Keratinocyte (primary cell): ENCODE data around the gene PRKCH. TPM values are rescaled to one million over a fixed set of nuclear protein-coding genes. Genes with fewer than 3 reads are reported as not detected.

ENCODE experiments used
- DNase-seq: peaks from one replicate; pipeline ENCODE4 v3.0.0-alpha.2; 2011; ENCODE audit warnings: low read depth, missing footprints, low spot score
- FAIRE-seq: peaks from 2 replicates; lab custom pipeline; 2011; peaks lifted over from hg19 to GRCh38; lab: Jason Lieb, UNC
- H2AFZ ChIP-seq: 2 replicates; pipeline ENCODE4 v1.6.0; 2012; ENCODE audit warnings: low read length, control low read depth, inconsistent platforms; ENCODE audit not compliant: control insufficient read depth
- H3K27ac ChIP-seq: 2 replicates; pipeline ENCODE4 v1.5.1; 2011; ENCODE audit warnings: low read length; ENCODE audit not compliant: control insufficient read depth, insufficient read depth
- H3K27me3 ChIP-seq: 3 replicates; pipeline ENCODE4 v1.6.0; 2011; ENCODE audit warnings: low read length; ENCODE audit not compliant: control insufficient read depth, insufficient read depth; ENCODE audit errors: extremely low read depth
- H3K36me3 ChIP-seq, 2 experiments: 2 replicates in 1 of 2; 3 replicates in 1 of 2; pipeline ENCODE4 v1.5.1; 2011; ENCODE audit warnings: low read length in 2 of 2, mild to moderate bottlenecking in 1 of 2; ENCODE audit not compliant: control insufficient read depth in 2 of 2, insufficient read depth in 2 of 2; ENCODE audit errors: extremely low read depth in 1 of 2
- H3K4me1 ChIP-seq: 3 replicates; pipeline ENCODE4 v1.5.1; 2011; ENCODE audit warnings: low read length; ENCODE audit not compliant: control insufficient read depth, insufficient read depth; ENCODE audit errors: extremely low read depth
- H3K4me2 ChIP-seq: 3 replicates; pipeline ENCODE4 v1.6.0; 2011; ENCODE audit warnings: low read depth, low read length; ENCODE audit not compliant: control insufficient read depth, insufficient read depth; ENCODE audit errors: extremely low read depth
- H3K4me3 ChIP-seq, 3 experiments: fragments of 200-600 bp in 1 of 3; sonication (generic) in 1 of 3; 2 replicates in 2 of 3; 3 replicates in 1 of 3; pipeline ENCODE4 v1.5.1; 2011 to 2016; ENCODE audit warnings: low read length in 3 of 3, mild to moderate bottlenecking in 3 of 3, control low read depth in 2 of 3, inconsistent platforms in 1 of 3, low read depth in 1 of 3, mixed read lengths in 1 of 3, mixed run types in 1 of 3, moderate library complexity in 1 of 3; ENCODE audit not compliant: control insufficient read depth in 2 of 3, insufficient read depth in 2 of 3; ENCODE audit errors: extremely low read depth in 1 of 3
- H3K79me2 ChIP-seq: 2 replicates; pipeline ENCODE4 v1.6.0; 2012; ENCODE audit warnings: low read length; ENCODE audit not compliant: control insufficient read depth, insufficient read depth
- H3K9ac ChIP-seq: 3 replicates; pipeline ENCODE4 v1.6.0; 2011; ENCODE audit warnings: low read length; ENCODE audit not compliant: control insufficient read depth, insufficient read depth; ENCODE audit errors: extremely low read depth
- H3K9me1 ChIP-seq: 3 replicates; pipeline ENCODE4 v1.6.0; 2011; ENCODE audit warnings: low read length; ENCODE audit not compliant: control insufficient read depth, insufficient read depth; ENCODE audit errors: extremely low read depth
- H3K9me3 ChIP-seq: 2 replicates; pipeline ENCODE4 v1.5.1; 2012; ENCODE audit warnings: low read depth, low read length; ENCODE audit not compliant: control insufficient read depth
- H4K20me1 ChIP-seq: 3 replicates; pipeline ENCODE4 v1.6.0; 2011; ENCODE audit warnings: low read length; ENCODE audit not compliant: control insufficient read depth, insufficient read depth; ENCODE audit errors: extremely low read depth
- CTCF ChIP-seq, 3 experiments: IDR thresholded peaks in 1 of 3; conservative IDR thresholded peaks in 1 of 3; optimal IDR thresholded peaks in 1 of 3; 2 replicates in 2 of 3; 3 replicates in 1 of 3; pipeline versions ENCODE3 to v1.5.1; 2011; ENCODE audit warnings: low read length in 3 of 3, mild to moderate bottlenecking in 3 of 3, moderate library complexity in 2 of 3, control low read depth in 1 of 3, inconsistent platforms in 1 of 3; ENCODE audit not compliant: insufficient read depth in 2 of 3; ENCODE audit errors: extremely low read depth in 1 of 3
- EZH2 ChIP-seq: IDR thresholded peaks from one replicate; pipeline ENCODE4 v1.6.1; 2012; ENCODE audit warnings: inconsistent platforms, mild to moderate bottlenecking, low read length, moderate library complexity
- dilution Hi-C: fragments of 300-500 bp; cut with MboI; formaldehyde crosslinking; loops from one replicate; pipeline ENCODE4 v1.7.0; 2020; ENCODE audit warnings: low sequenced_read_pairs; ENCODE audit not compliant: extremely low pct_ligation_motif_present
- polyA plus RNA-seq, 5 experiments: library from polyadenylated mRNA; depleted of rRNA in 3 of 5; stranded (reverse) in 3 of 5; stranded (forward) in 1 of 5; unstranded in 1 of 5; fragments of >200 nt; gene quantifications; 1 replicate in 1 of 5; 2 replicates in 3 of 5; 3 replicates in 1 of 5; pipeline versions ENCODE4 v1.2.1 to v1.2.3, GENCODE V29; 2011 to 2012; ENCODE audit warnings: missing spikeins in 2 of 5, low read depth in 1 of 5, low replicate concordance in 1 of 5

PRKCH gene
- polyA plus RNA-seq, 1 donor (not counting 4 experiments of a cell fraction or from before 2014, with no cell fraction given) = 13.7 TPM

- peaks cover 21% of the 10 kb centered on the region for H3K4me1 ChIP-seq
- H3K27me3 ChIP-seq = no peaks in the 10 kb centered on the region
- TF ChIP-seq CTCF (optimal IDR thresholded peaks at IDR 0.05 in 1 of 3, IDR thresholded peaks at IDR 0.05 in 1 of 3, conservative IDR thresholded peaks at IDR 0.05 in 1 of 3; ENCODE audit: extremely low read depth in 1 of 3, insufficient read depth in 2 of 3, low read length in 3 of 3) (no peak), EZH2 (no peak)
- H3K4me2 ChIP-seq = no peak overlapping the region
- H3K36me3 ChIP-seq = peaks cover 2 to 4% of the 10 kb centered on the region in 2 experiments
- H3K9me1 ChIP-seq = no peaks in the 10 kb centered on the region
- dilution Hi-C loops = no loop called here
- H3K79me2 ChIP-seq = no peaks in the 10 kb centered on the region
- no peak overlapping the region for H3K9ac ChIP-seq
- no peaks in the 10 kb centered on the region for H3K9me3 ChIP-seq
- FAIRE-seq = no peak
- no peak overlapping the region for H3K4me3 ChIP-seq
- no peaks in the 10 kb centered on the region for H4K20me1 ChIP-seq
- no peak for DNase-seq
- H3K27ac ChIP-seq = no peak overlapping the region
- H2AFZ ChIP-seq = no peak overlapping the region
These were observed 230.0 kb downstream of the PRKCH start for GRCh38 chr14:61551384-61551783.

DNA sequence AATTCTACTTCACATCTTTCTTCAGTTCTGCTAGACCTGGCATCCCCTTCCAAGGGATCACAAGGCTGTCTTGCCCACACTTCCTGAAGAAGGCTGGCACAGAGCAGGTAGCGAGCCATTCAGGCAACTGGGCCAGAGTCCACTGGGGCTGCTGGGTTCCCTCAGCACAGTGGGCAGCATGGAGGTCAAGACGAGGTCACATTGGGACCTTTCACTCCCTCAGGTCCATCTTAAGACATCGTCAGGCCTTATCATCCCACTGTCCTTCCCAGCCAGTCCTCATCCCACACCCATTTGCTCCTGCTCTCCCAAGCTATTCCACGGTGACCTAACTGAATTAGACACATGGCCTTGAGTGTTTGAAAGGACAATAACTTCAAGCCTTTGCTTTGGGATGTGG lies 230.9 kb downstream of the PRKCH start:
- FAIRE-seq (no peak), DNase-seq (no peak)
- Histone ChIP-seq H3K9me3 (no peaks in the 10 kb centered on the region), H3K4me3 (no peak overlapping the region), H2AFZ (no peak overlapping the region), H3K4me2 (no peak overlapping the region), H3K9ac (no peak overlapping the region), H3K79me2 (no peaks in the 10 kb centered on the region), H3K27me3 (no peaks in the 10 kb centered on the region), H3K9me1 (no peaks in the 10 kb centered on the region), H3K36me3 (peaks cover 2 to 4% of the 10 kb centered on the region in 2 experiments), H3K27ac (no peak overlapping the region), H4K20me1 (no peaks in the 10 kb centered on the region), H3K4me1 (peaks cover 17% of the 10 kb centered on the region)
- dilution Hi-C loops = no loop called here
- no peak for TF ChIP-seq CTCF (optimal IDR thresholded peaks at IDR 0.05 in 1 of 3, IDR thresholded peaks at IDR 0.05 in 1 of 3, conservative IDR thresholded peaks at IDR 0.05 in 1 of 3; ENCODE audit: extremely low read depth in 1 of 3, insufficient read depth in 2 of 3, low read length in 3 of 3)
- no peak for TF ChIP-seq EZH2
